ENCODE data around the gene CDSN. TPM values are rescaled to one million over a fixed set of nuclear protein-coding genes. Genes with fewer than 3 reads are reported as not detected.

The CDSN gene
- total RNA-seq, 2 donors from 2014 or later = not detected

GRCh38 chr6:31163922-31164321 is 43.7 kb upstream of the CDSN start:
- TF ChIP-seq POLR2A (IDR thresholded peaks at IDR 0.05) (no peak), CTCF (IDR thresholded peaks at IDR 0.05) (no peak)
- H3K27ac ChIP-seq = peak overlapping the region in 2 of 4 donors; percentile 27 to 47

DNA sequence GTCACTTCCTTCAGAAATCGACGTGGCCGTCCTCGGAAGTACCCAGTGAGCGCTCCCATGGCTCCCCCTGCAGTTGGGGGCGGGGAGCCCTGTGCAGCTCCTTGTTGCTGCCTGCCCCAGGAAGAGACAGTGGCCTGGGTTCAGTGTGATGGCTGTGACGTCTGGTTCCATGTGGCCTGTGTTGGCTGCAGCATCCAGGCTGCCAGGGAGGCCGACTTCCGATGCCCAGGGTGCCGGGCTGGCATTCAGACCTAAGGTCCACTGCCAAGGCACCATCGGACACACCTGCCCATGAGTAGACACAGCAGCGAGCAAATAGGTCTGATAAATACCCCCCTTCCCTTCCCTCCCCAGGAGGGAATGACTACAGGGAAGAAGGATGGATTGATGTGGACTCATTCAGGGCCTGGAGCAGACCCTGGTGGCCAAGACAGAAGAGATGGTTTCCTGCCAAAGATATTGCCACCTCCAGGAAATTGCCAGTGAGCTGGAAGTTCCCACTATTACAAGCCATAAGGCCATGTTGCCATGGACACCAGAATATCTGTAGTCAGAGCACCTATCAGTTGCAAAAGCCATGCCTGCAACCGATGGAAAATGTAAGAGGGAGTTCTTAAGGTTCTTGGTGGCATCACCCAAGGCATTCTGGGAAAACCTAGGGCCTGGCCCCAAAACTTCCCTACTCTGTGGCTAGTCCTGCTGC is 42.4 kb upstream of the CDSN start:
- DNase-seq (no peak), ATAC-seq (no peak)
- H3K9me3 ChIP-seq = no peaks in the 10 kb centered on the region
- H3K4me3 ChIP-seq = no peak overlapping the region
- peaks cover 20% of the 10 kb centered on the region for H3K4me1 ChIP-seq
- intact Hi-C loops (cut with DNase I) = no loop called here
- no peak for TF ChIP-seq POLR2A (IDR thresholded peaks at IDR 0.05)
- TF ChIP-seq CTCF (IDR thresholded peaks at IDR 0.05) = no peak
- H3K36me3 ChIP-seq (replicated peaks in 1 of 2; ENCODE audit: insufficient read depth in 1 of 2, low read depth in 2 of 2) = peaks cover 0 to 2% of the 10 kb centered on the region in 2 donors
- H3K27me3 ChIP-seq = no peaks in the 10 kb centered on the region
- 64 to 82% methylated on average over 3 to 12 of the region's 13 CpGs for WGBS, 2 donors
- no peak overlapping the region for H3K27ac ChIP-seq

More at GRCh38 chr6:31163922-31164321, 43.7 kb upstream of the CDSN start:
- Histone ChIP-seq H3K27me3 (no peaks in the 10 kb centered on the region), H3K4me3 (no peak overlapping the region), H3K36me3 (replicated peaks in 1 of 2; ENCODE audit: insufficient read depth in 1 of 2, low read depth in 2 of 2) (peaks cover 0 to 2% of the 10 kb centered on the region in 2 donors), H3K4me1 (peaks cover 19% of the 10 kb centered on the region), H3K9me3 (no peaks in the 10 kb centered on the region)
- DNase-seq = peak; percentile 57 to 87 (median 75)
- intact Hi-C loops (cut with DNase I) = no loop called here
- peak; percentile 76 for ATAC-seq

- Histone ChIP-seq H3K4me3 (no peak overlapping the region), H3K27ac (no peak overlapping the region), H3K4me1 (peaks cover 26% of the 10 kb centered on the region), H3K27me3 (no peaks in the 10 kb centered on the region), H3K9me3 (no peaks in the 10 kb centered on the region), H3K36me3 (replicated peaks in 1 of 2; ENCODE audit: insufficient read depth in 1 of 2, low read depth in 2 of 2) (peaks cover 0 to 2% of the 10 kb centered on the region in 2 donors)
- TF ChIP-seq CTCF (IDR thresholded peaks at IDR 0.05) (no peak), POLR2A (IDR thresholded peaks at IDR 0.05) (peak in 1 of 3 donors; percentile 3)
- DNase-seq (no peak), ATAC-seq (no peak)
- 84 to 92% methylated on average over 17 to 19 of the region's 19 CpGs for WGBS, 2 donors
- intact Hi-C loops (cut with DNase I) = no loop called here
Observed at GRCh38 chr6:31161216-31162126, 41.2 kb upstream of the CDSN start.

DNA sequence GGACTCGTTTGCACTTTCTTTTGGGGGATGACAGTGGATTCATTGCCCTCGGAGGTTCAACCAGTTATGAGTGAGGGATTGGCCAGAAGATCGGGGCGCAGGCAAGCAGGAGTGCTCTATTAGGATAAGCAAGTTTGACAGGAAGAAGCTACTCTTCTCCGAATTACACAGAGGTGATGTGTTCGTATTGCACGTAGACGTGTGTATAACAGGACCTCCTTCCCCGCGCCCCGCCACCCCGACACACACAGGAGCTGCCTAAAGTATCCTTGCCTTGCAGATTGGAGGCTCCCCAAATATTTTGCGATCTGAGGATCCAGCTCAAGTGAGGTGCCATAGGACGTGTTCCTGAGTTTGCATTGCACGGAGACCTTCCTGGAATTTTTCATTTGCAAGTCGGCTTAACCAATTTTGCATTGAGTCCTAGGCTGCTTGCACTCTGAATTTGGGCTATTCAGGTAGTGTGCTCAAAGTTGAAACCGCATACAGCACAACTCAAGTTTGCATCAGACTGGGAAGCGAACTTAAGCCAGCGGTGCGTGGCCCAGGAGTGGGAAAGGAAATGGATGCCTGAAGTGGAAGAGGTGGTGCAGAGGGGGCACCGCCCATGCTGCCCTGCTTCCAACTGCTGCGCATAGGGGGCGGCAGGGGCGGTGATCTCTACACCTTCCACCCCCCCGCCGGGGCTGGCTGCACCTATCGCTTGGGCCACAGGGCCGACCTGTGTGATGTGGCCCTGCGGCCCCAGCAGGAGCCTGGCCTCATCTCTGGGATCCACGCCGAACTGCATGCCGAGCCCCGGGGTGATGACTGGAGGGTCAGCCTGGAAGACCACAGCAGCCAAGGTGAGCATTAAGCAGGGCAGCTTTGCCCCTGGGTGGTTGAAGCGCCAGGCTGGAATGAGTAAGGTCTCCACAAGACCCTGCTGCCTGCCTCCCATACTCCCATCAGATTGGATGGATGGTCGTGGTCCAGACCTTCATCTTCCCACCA is 38.9 kb upstream of the CDSN start:
- H3K27me3 ChIP-seq = no peaks in the 10 kb centered on the region
- peaks cover 23% of the 10 kb centered on the region for H3K4me1 ChIP-seq
- peak overlapping the region in 1 of 2 donors; percentile 55 for H3K4me3 ChIP-seq
- WGBS, 2 donors = 19 to 38% methylated on average over 20 to 35 of the region's 35 CpGs
- DNase-seq (no peak), ATAC-seq (no peak)
- no peaks in the 10 kb centered on the region for H3K36me3 ChIP-seq (replicated peaks in 1 of 2; ENCODE audit: insufficient read depth in 1 of 2, low read depth in 2 of 2)
- no peak for TF ChIP-seq POLR2A (IDR thresholded peaks at IDR 0.05)
- no peak for TF ChIP-seq CTCF (IDR thresholded peaks at IDR 0.05)
- intact Hi-C loops (cut with DNase I) = no loop called here
- peak overlapping the region in 2 of 4 donors; percentile 59 to 75 for H3K27ac ChIP-seq
- no peaks in the 10 kb centered on the region for H3K9me3 ChIP-seq
